ENCODE data around the gene CRB2.

Gene CRB2

DNA sequence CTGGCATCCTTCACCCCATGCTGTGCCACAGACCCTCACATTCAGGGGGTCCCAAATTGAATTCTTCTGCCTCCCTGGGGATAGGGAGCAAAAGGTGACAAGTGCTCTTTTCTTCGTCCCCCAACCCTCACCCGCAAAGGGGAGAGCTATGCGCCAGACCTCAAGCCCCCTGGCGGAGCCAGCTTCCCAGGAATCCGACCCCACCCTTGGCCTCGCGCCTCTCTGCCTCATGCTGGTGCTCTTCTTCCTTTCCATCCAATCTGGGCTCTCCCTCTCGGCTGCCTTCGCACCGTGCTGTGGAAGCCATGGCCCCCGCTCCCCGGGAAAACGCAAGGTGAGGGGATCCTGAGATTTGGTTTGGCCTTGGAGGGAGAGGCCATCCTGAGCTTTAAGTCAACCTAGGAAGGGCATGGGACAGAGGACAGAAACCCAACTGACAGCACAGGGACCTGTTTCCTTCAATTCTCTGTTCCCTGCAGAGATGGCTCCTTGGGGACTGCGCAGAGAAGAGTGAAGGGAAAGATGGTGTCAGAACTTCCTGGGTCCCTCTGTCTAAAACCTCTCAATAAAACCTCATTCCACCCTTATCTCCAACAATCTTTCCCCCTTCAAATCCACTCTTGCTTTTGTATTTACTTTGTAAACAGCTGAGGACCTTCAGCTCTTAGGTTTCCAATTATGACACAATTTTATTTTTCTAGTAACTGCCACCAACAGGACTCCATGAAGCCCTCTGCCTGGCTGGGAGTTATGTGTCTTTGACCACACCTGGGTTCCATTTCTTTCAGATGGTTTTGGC lies 36.3 kb upstream of the CRB2 start:
- H3K4me1 ChIP-seq (ENCODE audit: control insufficient read depth in 1 of 2, insufficient read depth in 1 of 2, low read depth in 1 of 2, low read length in 1 of 2), result no peaks in the 10 kb centered on the region
- TF ChIP-seq, protein P1, sequence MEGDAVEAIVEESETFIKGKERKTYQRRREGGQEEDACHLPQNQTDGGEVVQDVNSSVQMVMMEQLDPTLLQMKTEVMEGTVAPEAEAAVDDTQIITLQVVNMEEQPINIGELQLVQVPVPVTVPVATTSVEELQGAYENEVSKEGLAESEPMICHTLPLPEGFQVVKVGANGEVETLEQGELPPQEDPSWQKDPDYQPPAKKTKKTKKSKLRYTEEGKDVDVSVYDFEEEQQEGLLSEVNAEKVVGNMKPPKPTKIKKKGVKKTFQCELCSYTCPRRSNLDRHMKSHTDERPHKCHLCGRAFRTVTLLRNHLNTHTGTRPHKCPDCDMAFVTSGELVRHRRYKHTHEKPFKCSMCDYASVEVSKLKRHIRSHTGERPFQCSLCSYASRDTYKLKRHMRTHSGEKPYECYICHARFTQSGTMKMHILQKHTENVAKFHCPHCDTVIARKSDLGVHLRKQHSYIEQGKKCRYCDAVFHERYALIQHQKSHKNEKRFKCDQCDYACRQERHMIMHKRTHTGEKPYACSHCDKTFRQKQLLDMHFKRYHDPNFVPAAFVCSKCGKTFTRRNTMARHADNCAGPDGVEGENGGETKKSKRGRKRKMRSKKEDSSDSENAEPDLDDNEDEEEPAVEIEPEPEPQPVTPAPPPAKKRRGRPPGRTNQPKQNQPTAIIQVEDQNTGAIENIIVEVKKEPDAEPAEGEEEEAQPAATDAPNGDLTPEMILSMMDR (IDR thresholded peaks at IDR 0.05), result no peak
- H3K27me3 ChIP-seq, result peaks cover 5% of the 10 kb centered on the region
- no peak overlapping the region for H3K27ac ChIP-seq
- H3K4me3 ChIP-seq (ENCODE audit: low read depth in 1 of 2, low read length in 1 of 2), result no peak overlapping the region
- H3K9me3 ChIP-seq, result no peaks in the 10 kb centered on the region
- no peaks in the 10 kb centered on the region for H3K36me3 ChIP-seq

DNA sequence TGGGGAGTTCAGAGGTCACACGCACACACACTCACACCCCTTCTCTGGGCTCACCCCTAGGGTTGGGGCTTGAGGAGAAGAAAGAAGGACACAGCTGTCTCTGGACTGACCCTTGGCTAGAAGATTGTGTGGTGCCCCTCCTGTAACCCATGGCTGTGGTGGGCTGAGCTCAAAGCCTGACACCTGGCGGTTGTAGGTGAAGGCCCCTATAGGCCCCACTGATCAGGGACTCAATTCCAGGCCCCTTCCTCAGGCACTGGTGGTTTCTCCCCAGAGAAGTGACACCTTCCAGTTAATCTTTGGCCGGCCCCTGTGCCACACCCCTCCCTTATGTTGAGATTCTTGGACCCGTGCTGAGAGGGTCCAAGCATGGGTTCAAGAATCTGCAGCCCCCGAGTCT lies 35.2 kb upstream of the CRB2 start:
- H3K9me3 ChIP-seq, result no peaks in the 10 kb centered on the region
- TF ChIP-seq, protein P1 (IDR thresholded peaks at IDR 0.05), result no peak
- peaks cover 5% of the 10 kb centered on the region for H3K27me3 ChIP-seq
- no peaks in the 10 kb centered on the region for H3K36me3 ChIP-seq
- H3K4me3 ChIP-seq (ENCODE audit: low read depth in 1 of 2, low read length in 1 of 2), result no peak overlapping the region
- no peak overlapping the region for H3K27ac ChIP-seq
- no peaks in the 10 kb centered on the region for H3K4me1 ChIP-seq (ENCODE audit: control insufficient read depth in 1 of 2, insufficient read depth in 1 of 2, low read depth in 1 of 2, low read length in 1 of 2)

DNA sequence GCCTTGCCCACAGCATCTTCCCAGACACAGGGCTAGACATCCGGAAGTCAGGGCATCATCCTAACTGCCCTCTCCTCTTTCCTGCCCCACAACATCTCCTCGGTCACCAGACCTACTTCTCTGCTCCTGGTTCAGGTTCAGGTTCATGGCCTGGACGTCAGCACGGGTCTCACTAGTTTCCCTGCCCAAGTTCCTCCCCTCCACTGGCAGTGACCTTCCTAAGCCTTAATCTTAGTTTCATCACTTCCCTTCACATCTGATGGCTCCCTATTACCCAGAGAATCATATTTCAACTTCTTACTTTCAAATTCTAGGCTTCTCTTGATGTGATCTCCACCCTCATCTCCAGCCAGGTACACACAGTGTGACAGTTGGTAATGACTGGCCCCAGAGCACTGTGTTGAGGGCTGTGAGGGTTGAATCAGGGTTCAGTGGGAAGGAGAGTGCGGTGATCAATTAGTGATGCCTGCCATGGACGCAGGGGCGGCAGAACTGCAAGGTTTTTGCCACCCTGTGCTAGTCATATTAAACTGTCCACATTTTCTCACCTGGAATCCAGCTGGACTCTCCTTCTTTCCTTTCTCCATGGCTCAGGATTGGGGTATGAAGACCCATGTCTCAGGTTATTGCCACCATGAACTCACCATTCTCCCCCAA lies 34.3 kb upstream of the CRB2 start:
- Histone ChIP-seq H3K4me3 (ENCODE audit: low read depth in 1 of 2, low read length in 1 of 2) (no peak overlapping the region), H3K36me3 (no peaks in the 10 kb centered on the region), H3K27me3 (peaks cover 5% of the 10 kb centered on the region), H3K27ac (no peak overlapping the region), H3K9me3 (no peaks in the 10 kb centered on the region), H3K4me1 (ENCODE audit: control insufficient read depth in 1 of 2, insufficient read depth in 1 of 2, low read depth in 1 of 2, low read length in 1 of 2) (peaks cover 5 to 7% of the 10 kb centered on the region in 2 experiments)
- TF ChIP-seq, protein P1 (IDR thresholded peaks at IDR 0.05), result no peak

DNA sequence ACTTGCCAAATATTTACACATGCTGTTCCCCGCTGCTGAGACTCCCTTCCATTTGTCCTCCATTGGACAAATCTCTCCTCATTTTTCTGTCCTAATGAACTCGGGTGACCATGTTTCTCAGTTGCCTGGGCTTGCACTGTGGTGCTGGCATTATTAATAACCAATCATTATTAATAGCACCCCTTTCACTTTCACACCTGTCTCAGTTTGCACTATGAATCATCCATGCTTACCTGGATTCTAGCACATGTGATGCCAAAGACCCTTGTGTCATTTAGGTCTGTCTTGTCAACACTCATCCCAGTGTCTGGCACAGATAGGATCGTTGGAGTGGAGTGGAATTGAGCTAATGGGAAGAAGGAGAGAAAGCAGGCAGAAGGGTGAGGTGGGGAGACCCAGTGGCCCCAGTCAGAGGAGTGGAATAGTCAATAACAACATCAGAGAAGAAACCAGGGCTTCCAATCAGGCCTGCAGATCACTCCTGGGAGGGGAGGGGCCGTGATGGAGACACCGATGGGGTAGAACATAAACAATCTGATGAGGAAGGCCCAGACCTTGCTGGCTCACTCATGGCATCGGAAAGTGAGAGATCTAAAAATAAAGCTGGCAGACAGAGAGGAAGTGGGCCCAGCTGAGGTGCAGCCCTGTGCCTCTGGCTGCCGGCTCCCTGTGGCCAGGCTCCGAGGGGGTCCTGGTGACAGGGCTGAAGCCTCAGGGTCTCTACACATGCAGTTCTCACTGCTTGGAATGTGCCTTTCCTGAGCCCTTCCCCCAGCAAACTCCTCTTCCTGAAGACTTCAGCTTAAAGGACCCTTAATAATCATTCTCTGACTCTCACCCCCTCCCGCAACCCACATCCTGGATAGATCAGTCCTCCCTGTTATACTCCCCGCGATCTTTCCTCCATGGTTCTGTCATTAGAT lies 33.5 kb upstream of the CRB2 start:
- TF ChIP-seq, protein P1 (IDR thresholded peaks at IDR 0.05), result no peak
- Histone ChIP-seq H3K36me3 (no peaks in the 10 kb centered on the region), H3K27ac (no peak overlapping the region), H3K27me3 (peaks cover 5% of the 10 kb centered on the region), H3K4me3 (ENCODE audit: low read depth in 1 of 2, low read length in 1 of 2) (no peak overlapping the region), H3K4me1 (ENCODE audit: control insufficient read depth in 1 of 2, insufficient read depth in 1 of 2, low read depth in 1 of 2, low read length in 1 of 2) (peaks cover 5 to 8% of the 10 kb centered on the region in 2 experiments), H3K9me3 (no peaks in the 10 kb centered on the region)

DNA sequence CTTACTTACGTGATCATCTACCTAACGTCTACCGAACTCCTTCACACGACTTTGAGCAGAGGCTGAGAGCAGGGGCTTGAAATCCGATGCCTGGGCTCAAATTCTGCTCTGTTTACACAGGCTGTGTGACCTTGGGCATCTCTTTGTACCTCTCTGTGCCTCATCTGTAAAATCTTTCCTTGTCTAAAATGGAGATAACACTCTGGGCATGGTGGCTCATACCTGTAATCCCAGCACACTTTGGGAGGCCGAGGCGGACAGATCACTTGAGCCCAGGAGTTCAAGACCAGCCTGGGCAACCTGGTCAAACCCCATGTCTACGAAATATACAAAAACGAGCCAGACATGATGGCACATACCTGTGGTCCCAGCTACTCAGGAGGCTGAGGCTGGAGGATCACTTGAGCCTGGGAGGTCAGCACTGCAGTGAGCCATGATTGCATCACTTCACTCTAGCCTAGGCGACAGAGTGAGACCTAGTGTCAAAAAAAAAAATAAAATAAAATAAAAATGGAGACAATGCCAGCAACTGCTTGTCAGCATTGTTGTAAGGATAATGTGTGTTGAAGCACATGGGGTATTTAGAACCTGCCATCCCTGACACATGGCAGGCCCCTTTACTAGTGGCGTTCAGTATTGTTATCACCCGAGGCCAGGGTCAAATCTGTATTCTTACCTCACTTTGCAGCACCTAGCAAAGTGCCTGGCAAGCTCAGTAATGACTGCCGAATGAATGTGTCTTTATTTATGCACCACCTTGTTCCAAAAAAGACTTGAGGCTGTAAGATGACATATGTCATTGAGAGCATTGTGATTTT lies 32.6 kb upstream of the CRB2 start:
- no peak overlapping the region for H3K27ac ChIP-seq
- no peaks in the 10 kb centered on the region for H3K36me3 ChIP-seq
- H3K4me1 ChIP-seq (ENCODE audit: control insufficient read depth in 1 of 2, insufficient read depth in 1 of 2, low read depth in 1 of 2, low read length in 1 of 2), result peaks cover 5 to 8% of the 10 kb centered on the region in 2 experiments
- H3K9me3 ChIP-seq, result no peaks in the 10 kb centered on the region
- peaks cover 5% of the 10 kb centered on the region for H3K27me3 ChIP-seq
- H3K4me3 ChIP-seq (ENCODE audit: low read depth in 1 of 2, low read length in 1 of 2), result no peak overlapping the region
- TF ChIP-seq, protein P1 (IDR thresholded peaks at IDR 0.05), result no peak

All from neutrophil (primary cell).